ENCODE results near the gene PNRC1.

- TF ChIP-seq POLR2A (IDR thresholded peaks at IDR 0.05) (no peak), CTCF (IDR thresholded peaks at IDR 0.05) (no peak)
These were observed 36.9 kb downstream of the PNRC1 start, which contains the start of gene SRSF12 for GRCh38 chr6:89117211-89118108.

Data from breast epithelium (tissue), 3 donors.